A673 (cell line): Measurements from ENCODE around the gene DLK2.

ENCODE experiments used
- CTCF ChIP-seq: fragments of 300-800, 200-600 bp; sonication (generic); conservative IDR thresholded peaks from 2 replicates; pipeline ENCODE4 v1.5.1; 2017; ENCODE audit warnings: low read depth, mild to moderate bottlenecking, antibody characterized with exemption, low read length, moderate library complexity, mixed read lengths
- EZH2 ChIP-seq: fragments of 200-600 bp; sonication (generic); IDR thresholded peaks from 2 replicates; pipeline ENCODE4 v1.6.1; 2017; ENCODE audit warnings: borderline replicate concordance, low read depth, mild to moderate bottlenecking, mixed read lengths, antibody characterized with exemption, low read length; ENCODE audit not compliant: poor library complexity, severe bottlenecking

GRCh38 chr6:43452896-43453295 lies 2.5 kb downstream of the DLK2 start:
- TF ChIP-seq CTCF (no peak), EZH2 (no peak)
